HepG2 (cell line): ENCODE data around the gene GJB6. TPM values are rescaled to one million over a fixed set of nuclear protein-coding genes. Genes with fewer than 3 reads are reported as not detected.

Experiments used
- ATAC-seq: fragments of 200-7000 bp; cut with Tn5 transposase; 3 replicates; pipeline ENCODE4 v1.9.1; 2020; ENCODE audit warnings: mild to moderate bottlenecking, moderate library complexity
- BruUV-seq: library from RNA; stranded (reverse); fragments of 400-500 nt; replicated peaks from 2 replicates; lab custom pipeline; 2021; lab: Mats Ljungman, UMichigan
- CTCF ChIA-PET: fragments of 300-600 bp; formaldehyde crosslinking; extraction: SDS; loops from one replicate; lab custom pipeline; 2021; ENCODE audit warnings: low total read pairs, inconsistent platforms, low intra/inter-chr PET ratio; lab: Yijun Ruan, JAX
- POLR2A ChIA-PET: fragments of 350-600 bp; sonication (Branson Sonifier 250); formaldehyde crosslinking; loops from one replicate; lab custom pipeline; 2020; ENCODE audit warnings: antibody characterized with exemption, inconsistent platforms; lab: Yijun Ruan, JAX
- DNase-seq: peaks from one replicate; pipeline ENCODE4 v3.0.0-alpha.2; 2015; ENCODE audit warnings: low spot score
- FAIRE-seq: peaks from 3 replicates; lab custom pipeline; 2011; peaks lifted over from hg19 to GRCh38; lab: Jason Lieb, UNC
- H2AFZ ChIP-seq: one replicate; pipeline ENCODE4 v1.6.1; 2011; ENCODE audit warnings: low read length, inconsistent platforms
- H3K27ac ChIP-seq: fragments of 300-600 bp; 3 replicates; pipeline ENCODE4 v1.8.0; 2011; ENCODE audit warnings: mixed run types, mild to moderate bottlenecking, mixed read lengths, low read length, inconsistent platforms; ENCODE audit not compliant: insufficient read depth; ENCODE audit errors: extremely low read length
- H3K27me3 ChIP-seq, 2 experiments: fragments of 200-600 bp in 1 of 2; 2 replicates in 1 of 2; 3 replicates in 1 of 2; pipeline versions ENCODE4 v1.6.0 to v1.8.0; 2011; ENCODE audit warnings: low read length in 2 of 2, mild to moderate bottlenecking in 2 of 2, moderate library complexity in 2 of 2, inconsistent platforms in 1 of 2; ENCODE audit not compliant: insufficient read depth in 2 of 2, control insufficient read depth in 1 of 2
- H3K36me3 ChIP-seq, 2 experiments: fragments of 200-600 bp in 1 of 2; replicated peaks in 1 of 2; 2 replicates in 1 of 2; 3 replicates in 1 of 2; pipeline versions ENCODE4 v1.5.1 to v1.8.0; 2011; ENCODE audit warnings: low read length in 2 of 2, inconsistent platforms in 1 of 2; ENCODE audit not compliant: insufficient read depth in 2 of 2, control insufficient read depth in 1 of 2
- H3K4me1 ChIP-seq: 2 replicates; pipeline ENCODE4 v1.5.1; 2012; ENCODE audit warnings: low read length, inconsistent platforms; ENCODE audit not compliant: insufficient read depth
- H3K4me2 ChIP-seq: 2 replicates; pipeline ENCODE4 v1.6.0; 2011; ENCODE audit warnings: low read depth, low read length, inconsistent platforms
- H3K4me3 ChIP-seq, 3 experiments: fragments of 200-600 bp in 1 of 3; sonication (generic), shearing (Covaris generic) in 1 of 3; replicated peaks in 1 of 3; 2 replicates each; pipeline ENCODE4 v1.5.1; 2011 to 2016; ENCODE audit warnings: low read length in 3 of 3, inconsistent platforms in 2 of 3, low read depth in 2 of 3, mild to moderate bottlenecking in 2 of 3, control low read depth in 1 of 3, mixed read lengths in 1 of 3; ENCODE audit not compliant: insufficient read depth in 1 of 3
- H3K79me2 ChIP-seq: one replicate; pipeline ENCODE4 v1.6.1; 2011; ENCODE audit warnings: low read length, inconsistent platforms; ENCODE audit not compliant: insufficient read depth
- H3K9ac ChIP-seq: 2 replicates; pipeline ENCODE4 v1.6.0; 2011; ENCODE audit warnings: mild to moderate bottlenecking, low read depth, low read length, inconsistent platforms; ENCODE audit not compliant: insufficient read depth
- H3K9me3 ChIP-seq: 2 replicates; pipeline ENCODE4 v1.5.1; 2012; ENCODE audit warnings: mild to moderate bottlenecking, low read length
- H4K20me1 ChIP-seq: 2 replicates; pipeline ENCODE4 v1.6.0; 2011; ENCODE audit warnings: inconsistent platforms, mild to moderate bottlenecking, low read length, moderate library complexity; ENCODE audit not compliant: insufficient read depth
- AGO2 ChIP-seq: fragments of 200-400 bp; formaldehyde crosslinking; optimal IDR thresholded peaks from 2 replicates; pipeline ENCODE3; 2017; ENCODE audit warnings: mild to moderate bottlenecking, low read depth, low read length, moderate library complexity
- ASH2L ChIP-seq: fragments of 300-600, 200-600 bp; sonication (generic); IDR thresholded peaks from 2 replicates; pipeline ENCODE4 v1.7.0; 2017; ENCODE audit warnings: low read depth, mild to moderate bottlenecking, moderate library complexity, mixed read lengths, low read length; ENCODE audit not compliant: insufficient read length
- CHD2 ChIP-seq: IDR thresholded peaks from 2 replicates; pipeline ENCODE4 v1.6.1; 2011; ENCODE audit warnings: low read depth, low read length, improper control_type of control experiment
- DNMT3B ChIP-seq: conservative IDR thresholded peaks from 2 replicates; pipeline ENCODE4 v1.6.1; 2016; ENCODE audit warnings: missing biosample characterization, control low read depth
- ETV6 ChIP-seq: sonication (generic); formaldehyde crosslinking; conservative IDR thresholded peaks from 2 replicates; pipeline ENCODE4 v1.4.0; 2020; ENCODE audit warnings: missing genetic modification reagents
- GATAD1 ChIP-seq: IDR thresholded peaks from 2 replicates; pipeline ENCODE4 v1.6.1; 2016; ENCODE audit warnings: missing genetic modification reagents, missing compliant biosample characterization
- HDAC2 ChIP-seq: sonication (generic); formaldehyde crosslinking; IDR thresholded peaks from 2 replicates; pipeline ENCODE4 v1.4.0; 2020; ENCODE audit warnings: missing genetic modification reagents
- ISL2 ChIP-seq: sonication (generic); formaldehyde crosslinking; IDR thresholded peaks from 2 replicates; pipeline ENCODE4 v1.5.0; 2020; ENCODE audit warnings: missing genetic modification reagents
- RBFOX2 ChIP-seq: fragments of 200-400 bp; formaldehyde crosslinking; IDR thresholded peaks from 2 replicates; pipeline ENCODE4 v1.6.1; 2017; ENCODE audit warnings: low read depth, mild to moderate bottlenecking, low read length
- RERE ChIP-seq: IDR thresholded peaks from 2 replicates; pipeline ENCODE4 v1.6.1; 2016; ENCODE audit warnings: low read depth, missing genetic modification reagents, missing compliant biosample characterization
- ZNF280D ChIP-seq: sonication (generic); formaldehyde crosslinking; IDR thresholded peaks from 2 replicates; pipeline ENCODE4 v1.5.1; 2020; ENCODE audit warnings: mild to moderate bottlenecking, missing genetic modification reagents
- ZNF724P ChIP-seq: sonication (generic); formaldehyde crosslinking; IDR thresholded peaks from 2 replicates; pipeline ENCODE4 v1.8.0; 2022; ENCODE audit warnings: missing genetic modification reagents, borderline replicate concordance
- ZNF737 ChIP-seq: sonication (generic); formaldehyde crosslinking; IDR thresholded peaks from 2 replicates; pipeline ENCODE4 v1.5.0; 2020; ENCODE audit warnings: missing genetic modification reagents, mild to moderate bottlenecking, borderline replicate concordance
- WGBS: methylation state at CpG from one replicate; pipeline ENCODE4 v1.1.6; 2017; ENCODE audit warnings: low lambda C conversion rate; 5-methylcytosine and 5-hydroxymethylcytosine counted together
- in situ Hi-C: cut with HindIII; loops from 2 replicates; pipeline ENCODE4 v1.10.0; 2017; ENCODE audit warnings: low pct_unique_long_range_greater_than_20kb; ENCODE audit not compliant: extremely low pct_ligation_motif_present
- intact Hi-C: fragments of 100-400 bp; cut with micrococcal nuclease; formaldehyde crosslinking; loops from one replicate; pipeline ENCODE4 v1.10.0; 2022; ENCODE audit not compliant: unreplicated experiment
- polyA plus RNA-seq, 8 experiments: library from polyadenylated mRNA; depleted of rRNA in 3 of 8; stranded (reverse) in 7 of 8; unstranded in 1 of 8; fragments of >200 nt; fragmentation: Illumina TruSeq in 4 of 8; extraction: Trizol in 4 of 8; gene quantifications; 2 replicates each; pipeline versions ENCODE4 v1.2.1 to v1.2.3, GENCODE V29; 2011 to 2016; ENCODE audit warnings: low read depth in 4 of 8, missing spikeins in 1 of 8, mixed read lengths in 1 of 8; ENCODE audit not compliant: insufficient read depth in 1 of 8
- total RNA-seq, 5 experiments: library from RNA; depleted of rRNA; stranded (reverse); fragments of >200 nt; fragmentation: Illumina TruSeq; extraction: Trizol; gene quantifications; 2 replicates each; pipeline ENCODE4 v1.2.3, GENCODE V29; 2016; ENCODE audit warnings: low read depth in 1 of 5

GJB6 gene
- total and polyA plus RNA-seq, 2 of the 13 experiments (the other 11 are each of a cell fraction or from before 2014, with no cell fraction given) = not detected

GRCh38 chr13:20190481-20191310 lies 41.4 kb downstream of the GJB6 start:
- H3K4me2 ChIP-seq = peak overlapping the region; percentile 60; the same call in 1 of the 2 replicates
- no peak for FAIRE-seq
- BruUV-seq = no TSS peak
- H3K9ac ChIP-seq = no peak overlapping the region
- no peaks in the 10 kb centered on the region for H3K9me3 ChIP-seq
- WGBS = 56% methylated on average over 14 of the region's 16 CpGs
- no peaks in the 10 kb centered on the region for H4K20me1 ChIP-seq
- no peak overlapping the region for H3K4me3 ChIP-seq
- ChIA-PET CTCF (no interaction called here), POLR2A (no interaction called here)
- peaks cover 4 to 65% of the 10 kb centered on the region in 2 experiments for H3K27me3 ChIP-seq
- H2AFZ ChIP-seq = no peak overlapping the region
- in situ Hi-C loops = loop anchor here (10.0 kb wide), 1 partner anchor 104 kb away; no protein-coding TSS in a partner anchor
- ATAC-seq = no peak
- H3K4me1 ChIP-seq = peaks cover 35% of the 10 kb centered on the region
- TF ChIP-seq GATAD1 (CRISPR knock-in tag) (no peak), ISL2 (CRISPR knock-in tag) (no peak), ASH2L (no peak), HDAC2 (no peak), ZNF737 (CRISPR knock-in tag) (no peak), CHD2 (no peak), ZNF280D (CRISPR knock-in tag) (no peak), ZNF724P (CRISPR knock-in tag) (no peak), RBFOX2 (no peak), ETV6 (CRISPR knock-in tag) (no peak), RERE (CRISPR knock-in tag) (no peak), DNMT3B (CRISPR knock-in tag) (no peak), AGO2 (no peak)
- H3K36me3 ChIP-seq = no peaks in the 10 kb centered on the region
- no peak for DNase-seq
- no peak overlapping the region for H3K27ac ChIP-seq
- no peaks in the 10 kb centered on the region for H3K79me2 ChIP-seq
- intact Hi-C loops = no loop called here
